ENCODE measurements around the gene C1orf216. TPM values are rescaled to one million over a fixed set of nuclear protein-coding genes. Genes with fewer than 3 reads are reported as not detected.
A peak's percentile ranks its signal among the peaks of the same experiment; 100 is the strongest.
"Not testable (repeated sequence)": the region's sequence is repeated elsewhere in the genome, so short reads cannot be mapped to it uniquely, and the experiment has no call there.

The C1orf216 gene
- total and polyA plus RNA-seq, 2 donors from 2014 or later = 6.0 to 7.4 TPM

DNA sequence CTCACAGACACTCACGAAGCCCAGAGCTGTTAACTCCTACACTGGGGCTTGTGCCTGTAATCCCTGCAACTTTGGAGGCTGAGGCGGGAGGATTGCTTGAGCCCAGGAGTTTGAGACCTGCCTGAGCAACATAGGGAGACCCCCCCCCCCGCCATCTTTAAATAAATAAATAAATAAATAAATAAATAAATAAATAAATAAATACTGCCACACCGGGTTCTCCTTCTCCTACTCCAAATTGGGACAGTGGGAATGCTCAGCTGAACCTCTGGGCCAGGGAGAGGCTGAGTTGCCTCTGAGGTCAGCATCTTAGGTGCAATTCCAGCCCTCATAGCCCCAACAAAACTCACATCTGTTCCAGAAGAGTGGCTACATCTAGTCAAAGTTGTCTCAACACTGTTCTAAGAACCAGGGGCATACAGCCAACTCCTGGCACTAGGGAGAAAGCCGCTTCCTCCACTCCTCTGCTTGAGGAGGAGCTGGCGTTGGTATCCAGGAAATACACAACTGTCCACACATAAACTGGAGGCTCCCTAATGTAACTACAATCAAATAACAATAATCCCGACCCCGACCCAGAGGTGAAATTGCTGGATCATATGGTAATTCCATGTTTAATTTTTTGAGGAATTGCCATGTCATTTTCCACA, 27.0 kb downstream of the C1orf216 start:
- FAIRE-seq = no peak
- no peak overlapping the region for H3K27ac ChIP-seq (ENCODE audit: low read depth in 2 of 2, low read length in 2 of 2)
- intact Hi-C loops (cut with DNase I) = no loop called here

GRCh38 chr1:35691080-35691479, 27.6 kb downstream of the C1orf216 start:
- intact Hi-C loops (cut with DNase I) = no loop called here
- no peaks in the 10 kb centered on the region for H3K27me3 ChIP-seq (ENCODE audit: control insufficient read depth, insufficient read depth, low read length)
- H3K27ac ChIP-seq (ENCODE audit: low read depth in 2 of 2, low read length in 2 of 2) = no peak overlapping the region
- DNase-seq (peak in 1 of 5 donors; percentile 7), FAIRE-seq (no peak)
- H3K4me3 ChIP-seq (ENCODE audit: low read length in 3 of 3) = no peak overlapping the region
- H3K9me3 ChIP-seq (ENCODE audit: control insufficient read depth in 2 of 3, insufficient read depth in 1 of 3, low read length in 3 of 3) = no peaks in the 10 kb centered on the region
- no peak overlapping the region for H3K9ac ChIP-seq (ENCODE audit: low read length in 3 of 3)
- H3K4me1 ChIP-seq (ENCODE audit: control insufficient read depth in 2 of 3, insufficient read depth in 2 of 3, low read depth in 1 of 3, low read length in 3 of 3) = no peaks in the 10 kb centered on the region
- no peak for TF ChIP-seq CTCF (IDR thresholded peaks at IDR 0.05; ENCODE audit: borderline replicate concordance, extremely low read depth, insufficient read depth)
- H3K36me3 ChIP-seq (ENCODE audit: control insufficient read depth in 2 of 3, insufficient read depth in 3 of 3, low read length in 3 of 3) = no peaks in the 10 kb centered on the region

More for the DNA sequence above, 27.0 kb downstream of the C1orf216 start:
- Histone ChIP-seq H3K27me3 (ENCODE audit: control insufficient read depth, insufficient read depth, low read length) (no peaks in the 10 kb centered on the region), H3K4me1 (ENCODE audit: control insufficient read depth in 2 of 3, insufficient read depth in 2 of 3, low read depth in 1 of 3, low read length in 3 of 3) (no peaks in the 10 kb centered on the region), H3K9me3 (ENCODE audit: control insufficient read depth in 2 of 3, insufficient read depth in 1 of 3, low read length in 3 of 3) (no peaks in the 10 kb centered on the region), H3K36me3 (ENCODE audit: control insufficient read depth in 2 of 3, insufficient read depth in 3 of 3, low read length in 3 of 3) (no peaks in the 10 kb centered on the region), H3K9ac (ENCODE audit: low read length in 3 of 3) (no peak overlapping the region), H3K4me3 (ENCODE audit: low read length in 3 of 3) (no peak overlapping the region)
- DNase-seq = no peak
- TF ChIP-seq CTCF (IDR thresholded peaks at IDR 0.05; ENCODE audit: borderline replicate concordance, extremely low read depth, insufficient read depth) = no peak

GRCh38 chr1:35690103-35690502, 28.6 kb downstream of the C1orf216 start:
- H3K9me3 ChIP-seq (ENCODE audit: control insufficient read depth in 2 of 3, insufficient read depth in 1 of 3, low read length in 3 of 3); H3K36me3 ChIP-seq (ENCODE audit: control insufficient read depth in 2 of 3, insufficient read depth in 3 of 3, low read length in 3 of 3); H3K4me1 ChIP-seq (ENCODE audit: control insufficient read depth in 2 of 3, insufficient read depth in 2 of 3, low read depth in 1 of 3, low read length in 3 of 3); H3K27me3 ChIP-seq (ENCODE audit: control insufficient read depth, insufficient read depth, low read length); FAIRE-seq; H3K9ac ChIP-seq (ENCODE audit: low read length in 3 of 3); DNase-seq; intact Hi-C loops (cut with DNase I); H3K4me3 ChIP-seq (ENCODE audit: low read length in 3 of 3); H3K27ac ChIP-seq (ENCODE audit: low read depth in 2 of 2, low read length in 2 of 2): not testable (repeated sequence)

DNA sequence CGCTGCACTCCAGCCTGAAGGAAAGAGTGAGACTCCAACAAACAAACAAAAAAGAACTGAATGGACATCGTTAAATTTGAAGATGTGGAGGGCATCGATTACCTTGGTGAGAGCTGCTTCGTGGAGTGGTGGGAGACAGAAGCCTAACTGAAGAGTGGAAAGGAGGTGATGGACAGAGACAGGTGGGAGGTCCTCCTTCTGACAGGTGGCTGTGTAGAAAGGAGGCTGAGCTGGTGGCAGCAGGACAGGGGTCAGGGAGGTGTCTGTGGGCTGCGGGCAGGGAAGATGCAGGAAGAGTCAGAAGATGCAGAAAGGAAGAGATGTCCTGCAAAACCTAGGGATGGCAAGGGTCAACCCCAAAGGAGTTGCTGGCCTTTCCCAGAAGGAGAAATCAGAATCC, 30.5 kb downstream of the C1orf216 start:
- FAIRE-seq (no peak), DNase-seq (no peak)
- Histone ChIP-seq H3K4me3 (ENCODE audit: low read length in 3 of 3) (no peak overlapping the region), H3K4me1 (ENCODE audit: control insufficient read depth in 2 of 3, insufficient read depth in 2 of 3, low read depth in 1 of 3, low read length in 3 of 3) (no peaks in the 10 kb centered on the region), H3K36me3 (ENCODE audit: control insufficient read depth in 2 of 3, insufficient read depth in 3 of 3, low read length in 3 of 3) (no peaks in the 10 kb centered on the region), H3K27ac (ENCODE audit: low read depth in 2 of 2, low read length in 2 of 2) (no peak overlapping the region), H3K9ac (ENCODE audit: low read length in 3 of 3) (no peak overlapping the region), H3K9me3 (ENCODE audit: control insufficient read depth in 2 of 3, insufficient read depth in 1 of 3, low read length in 3 of 3) (no peaks in the 10 kb centered on the region), H3K27me3 (ENCODE audit: control insufficient read depth, insufficient read depth, low read length) (no peaks in the 10 kb centered on the region)
- intact Hi-C loops (cut with DNase I) = no loop called here
- TF ChIP-seq CTCF (IDR thresholded peaks at IDR 0.05; ENCODE audit: borderline replicate concordance, extremely low read depth, insufficient read depth) = no peak
